ENCODE data around the gene HTR3A. TPM values are rescaled to one million over a fixed set of nuclear protein-coding genes. Genes with fewer than 3 reads are reported as not detected.

HTR3A gene
- total and polyA plus RNA-seq, 8 donors = 0.11 to 0.79 (median 0.29) TPM; not detected in 4

GRCh38 chr11:113991718-113992458 is 17.0 kb downstream of the HTR3A start:
- H3K36me3 ChIP-seq = no peaks in the 10 kb centered on the region
- ATAC-seq (peak; percentile 10), DNase-seq (peak in 1 of 4 donors; percentile 4)
- TF ChIP-seq CTCF (IDR thresholded peaks at IDR 0.05) = no peak
- no peaks in the 10 kb centered on the region for H3K4me1 ChIP-seq
- H3K4me3 ChIP-seq = no peak overlapping the region
- H3K9me3 ChIP-seq = no peaks in the 10 kb centered on the region
- intact Hi-C loops (cut with DNase I) = no loop called here
- H3K27ac ChIP-seq = no peak overlapping the region
- H3K27me3 ChIP-seq = peaks cover 0 to 28% of the 10 kb centered on the region in 2 donors

GRCh38 chr11:113992459-113993110 is 17.7 kb downstream of the HTR3A start:
- peaks cover 0 to 23% of the 10 kb centered on the region in 2 donors for H3K27me3 ChIP-seq
- no peaks in the 10 kb centered on the region for H3K9me3 ChIP-seq
- no peak overlapping the region for H3K27ac ChIP-seq
- ATAC-seq (peak; percentile 67), DNase-seq (no peak)
- intact Hi-C loops (cut with DNase I) = no loop called here
- H3K4me3 ChIP-seq = no peak overlapping the region
- TF ChIP-seq CTCF (IDR thresholded peaks at IDR 0.05) = no peak
- H3K4me1 ChIP-seq = no peaks in the 10 kb centered on the region
- H3K36me3 ChIP-seq = no peaks in the 10 kb centered on the region

GRCh38 chr11:113994077-113994954 is 19.4 kb downstream of the HTR3A start:
- intact Hi-C loops (cut with DNase I) = no loop called here
- Histone ChIP-seq H3K27ac (no peak overlapping the region), H3K27me3 (peaks cover 0 to 35% of the 10 kb centered on the region in 2 donors), H3K4me1 (no peaks in the 10 kb centered on the region), H3K36me3 (no peaks in the 10 kb centered on the region), H3K4me3 (no peak overlapping the region), H3K9me3 (no peaks in the 10 kb centered on the region)
- ATAC-seq = peak; percentile 53
- DNase-seq = peak in 1 of 4 donors; percentile 3
- peak; percentile 58 to 76 for TF ChIP-seq CTCF (IDR thresholded peaks at IDR 0.05)

GRCh38 chr11:113997473-113997872 is 22.6 kb downstream of the HTR3A start:
- TF ChIP-seq CTCF (IDR thresholded peaks at IDR 0.05) = no peak
- intact Hi-C loops (cut with DNase I) = loop anchor here in 1 of 2 donors (5.0 kb wide), 1 partner anchor 265 kb away; no protein-coding TSS in a partner anchor
- Histone ChIP-seq H3K27me3 (peaks cover 0 to 12% of the 10 kb centered on the region in 2 donors), H3K9me3 (no peaks in the 10 kb centered on the region), H3K36me3 (no peaks in the 10 kb centered on the region), H3K4me3 (no peak overlapping the region), H3K27ac (no peak overlapping the region), H3K4me1 (no peaks in the 10 kb centered on the region)
- ATAC-seq = no peak
- DNase-seq = no peak
